ENCODE measurements around the gene CMC2. TPM values are rescaled to one million over a fixed set of nuclear protein-coding genes. Genes with fewer than 3 reads are reported as not detected.

CMC2 gene
- total and polyA plus RNA-seq, 7 experiments from 2014 or later: 28.3 to 78.4 (median 45.8) TPM

DNA sequence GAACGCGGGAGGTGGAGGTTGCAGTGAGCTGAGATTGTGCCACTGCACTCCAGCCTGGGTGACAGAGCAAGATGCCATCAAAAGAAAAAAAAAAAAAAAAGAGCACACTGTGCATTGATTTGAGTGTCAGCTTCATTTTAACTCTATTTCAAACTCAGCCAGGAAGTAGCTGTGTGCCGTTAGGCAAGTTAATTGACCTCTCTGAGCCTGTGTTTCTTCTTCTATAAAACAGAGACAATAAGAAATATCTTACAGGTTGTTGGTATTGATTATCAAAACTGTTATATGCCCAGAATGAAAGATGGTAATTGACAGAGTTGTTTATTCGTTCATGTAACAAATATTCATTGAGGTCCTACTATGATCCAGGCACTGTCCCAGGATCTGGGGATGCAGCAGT is 83.3 kb downstream of the CMC2 start:
- Mint-ChIP-seq H3K36me3 (peaks cover 0 to 4% (median 0%) of the 10 kb centered on the region in 5 donors), H3K4me1 (no peaks in the 10 kb centered on the region), H3K27ac (no peak overlapping the region), H3K9me3 (peaks cover 0 to 4% (median 0%) of the 10 kb centered on the region in 11 donors), H3K27me3 (peaks cover 0 to 22% (median 17%) of the 10 kb centered on the region in 5 donors), H3K4me3 (no peak overlapping the region)
- ChIA-PET POLR2A (no interaction called here), CTCF (no interaction called here)
- DNase-seq: no peak
- intact Hi-C loops (cut with micrococcal nuclease): loop anchor here in 1 of 2 donors (5.0 kb wide), 1 partner anchor 814 kb away; no protein-coding TSS in a partner anchor
- Histone ChIP-seq H3K27ac (ENCODE audit: low read depth, low read length) (no peak overlapping the region), H3K4me1 (ENCODE audit: control insufficient read depth in 2 of 2, insufficient read depth in 2 of 2, low read length in 2 of 2) (no peaks in the 10 kb centered on the region), H3K27me3 (ENCODE audit: control insufficient read depth in 2 of 2, insufficient read depth in 2 of 2, low read length in 2 of 2) (no peaks in the 10 kb centered on the region), H3K36me3 (ENCODE audit: control insufficient read depth in 2 of 3, insufficient read depth in 3 of 3, low read length in 3 of 3) (no peaks in the 10 kb centered on the region), H3K9me3 (ENCODE audit: control insufficient read depth in 2 of 3, low read length in 3 of 3) (no peaks in the 10 kb centered on the region), H3K4me3 (ENCODE audit: low read length) (no peak overlapping the region)
- ATAC-seq: no peak

Other genes starting within 250 kb of the CMC2 start
- gene CDYL2, start 202.3 kb downstream of the CMC2 start, total RNA-seq: 10 to 100 TPM; 12.4 to 71.3 (median 24.2) TPM
- under 1 TPM; 0.61 to 0.72 TPM for gene CDYL2, start 202.3 kb downstream of the CMC2 start, polyA plus RNA-seq
- gene CENPN, start 329 bp upstream of the CMC2 start, total RNA-seq: 10 to 100 TPM in 1 of 5 experiments, 1 to 10 TPM in 4; 1.4 to 41.8 (median 6.9) TPM
- gene CENPN, start 329 bp upstream of the CMC2 start, polyA plus RNA-seq: 1 to 10 TPM; 2.7 to 3.1 TPM
- 10 to 100 TPM; 29.1 to 46.9 (median 35.3) TPM for gene ATMIN, start 29.0 kb upstream of the CMC2 start, total RNA-seq
- 10 to 100 TPM; 24.9 to 36.0 TPM for gene ATMIN, start 29.0 kb upstream of the CMC2 start, polyA plus RNA-seq
- 1 to 10 TPM in 1 of 5 experiments, under 1 TPM in 3, not detected in 1; 0.24 to 2.1 (median 0.70) TPM for gene C16orf46, start 70.4 kb upstream of the CMC2 start, total RNA-seq
- gene C16orf46, start 70.4 kb upstream of the CMC2 start, polyA plus RNA-seq: under 1 TPM; 0.28 to 0.35 TPM
- gene GCSH, start 89.5 kb upstream of the CMC2 start, total RNA-seq: 1 to 10 TPM; 1.5 to 7.5 (median 4.9) TPM
- 10 to 100 TPM in 1 of 2 donors, 1 to 10 TPM in 1; 9.7 to 10.7 TPM for gene GCSH, start 89.5 kb upstream of the CMC2 start, polyA plus RNA-seq
- gene BCO1, start 231.8 kb upstream of the CMC2 start, total RNA-seq: not detected
- gene BCO1, start 231.8 kb upstream of the CMC2 start, polyA plus RNA-seq: not detected